CD4-positive, alpha-beta T cell treated with Interleukin-10 for 1 hour (primary cell): Measurements from ENCODE around the gene PLA2G3.
"Not testable (repeated sequence)": the region's sequence is repeated elsewhere in the genome, so short reads cannot be mapped to it uniquely, and the experiment has no call there.

Experiments
- DNase-seq: peaks from one replicate; pipeline ENCODE4 v3.0.0-alpha.2; 2020

Gene PLA2G3

GRCh38 chr22:31139866-31140716, at the start of gene PLA2G3:
Gene PLA2G3 (minus strand): TSS chr22:31140508. CDS start chr22:31140354, 154 bp downstream.
- no peak for DNase-seq

GRCh38 chr22:31187627-31188026, 47.3 kb upstream of the PLA2G3 start:
- no peak for DNase-seq

- no peak for DNase-seq
These were observed 44.7 kb upstream of the PLA2G3 start for GRCh38 chr22:31185056-31185455.

GRCh38 chr22:31184015-31184414, 43.7 kb upstream of the PLA2G3 start:
- DNase-seq: no peak

GRCh38 chr22:31179345-31179744, 39.0 kb upstream of the PLA2G3 start:
- DNase-seq: no peak

- no peak for DNase-seq
These were observed 38.6 kb upstream of the PLA2G3 start for GRCh38 chr22:31178859-31179258.

GRCh38 chr22:31177420-31178162, 37.3 kb upstream of the PLA2G3 start:
- no peak for DNase-seq

GRCh38 chr22:31176923-31177322, 36.6 kb upstream of the PLA2G3 start:
- DNase-seq: no peak

GRCh38 chr22:31173386-31174145, 33.3 kb upstream of the PLA2G3 start:
- DNase-seq: no peak

GRCh38 chr22:31171734-31172133, 31.4 kb upstream of the PLA2G3 start:
- not testable (repeated sequence) for DNase-seq

- no peak for DNase-seq
These were observed 30.7 kb upstream of the PLA2G3 start for GRCh38 chr22:31170971-31171370.

- no peak for DNase-seq
These were observed 21.9 kb upstream of the PLA2G3 start for GRCh38 chr22:31162015-31162765.

GRCh38 chr22:31161386-31161785, 21.1 kb upstream of the PLA2G3 start:
- DNase-seq: no peak

GRCh38 chr22:31160328-31160978, 20.1 kb upstream of the PLA2G3 start:
- peak; percentile 10 for DNase-seq

GRCh38 chr22:31155422-31155821, 15.1 kb upstream of the PLA2G3 start:
- no peak for DNase-seq

- no peak for DNase-seq
These were observed 14.7 kb upstream of the PLA2G3 start for GRCh38 chr22:31154975-31155374.

- DNase-seq: no peak
These were observed 13.0 kb upstream of the PLA2G3 start for GRCh38 chr22:31153357-31153756.

- no peak for DNase-seq
These were observed 11.6 kb upstream of the PLA2G3 start for GRCh38 chr22:31151872-31152271.

GRCh38 chr22:31150615-31151014, 10.3 kb upstream of the PLA2G3 start:
- DNase-seq: no peak

- peak; percentile 32 for DNase-seq
These were observed 8.8 kb upstream of the PLA2G3 start for GRCh38 chr22:31148953-31149627.

- DNase-seq: no peak
These were observed 8.2 kb upstream of the PLA2G3 start for GRCh38 chr22:31148488-31148887.
